HG03442 (cell line): Measurements from ENCODE around the gene GPR84.
A peak's percentile ranks its signal among the peaks of the same experiment; 100 is the strongest.
"Not testable (repeated sequence)": the region's sequence is repeated elsewhere in the genome, so short reads cannot be mapped to it uniquely, and the experiment has no call there.

ENCODE experiments used
- ATAC-seq: cut with Tn5 transposase; IDR thresholded peaks from one replicate; pipeline ENCODE4 v1.9.1; 2021; ENCODE audit warnings: mild to moderate bottlenecking, moderate library complexity; ENCODE audit not compliant: unreplicated experiment

The GPR84 gene

DNA sequence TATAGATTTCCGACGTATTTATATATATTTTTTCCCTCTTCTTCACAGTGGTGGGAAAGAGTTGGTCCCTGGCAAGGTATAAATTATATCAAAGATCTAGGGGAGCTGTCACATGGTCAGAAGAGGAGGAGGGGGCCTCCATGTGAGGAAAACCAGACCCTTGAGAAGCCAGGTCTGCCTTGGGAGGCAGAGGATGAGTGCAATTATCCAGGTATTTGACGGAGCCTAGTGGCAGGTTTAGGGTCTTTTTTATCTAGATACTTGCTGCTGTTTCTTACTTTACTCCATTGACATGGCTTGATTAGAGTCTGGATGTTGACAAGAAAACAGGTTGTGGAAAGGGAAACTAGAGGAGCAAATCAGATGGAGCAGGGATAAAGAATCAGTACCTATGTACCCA is 33.8 kb downstream of the GPR84 start:
- no peak for ATAC-seq

DNA sequence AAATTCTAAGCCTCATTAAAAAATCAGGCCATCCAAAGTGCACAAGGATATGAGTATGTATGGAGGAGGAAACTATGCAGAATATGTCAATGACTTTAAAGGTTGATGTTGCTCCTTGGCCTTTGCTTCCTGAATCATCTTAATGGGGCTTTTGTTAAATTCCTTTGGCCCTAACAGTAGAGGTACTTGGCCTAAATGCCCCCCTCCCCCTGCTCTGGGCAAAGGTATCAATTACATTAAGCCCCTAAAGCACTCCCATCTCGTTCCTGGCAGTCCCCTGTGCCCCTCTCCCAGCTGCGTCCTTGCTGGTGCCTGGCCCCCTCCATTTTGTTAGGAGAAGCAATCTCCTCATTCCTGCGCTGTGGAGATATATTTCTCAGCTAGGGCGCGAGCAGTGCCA is 34.5 kb downstream of the GPR84 start:
- ATAC-seq, result no peak

DNA sequence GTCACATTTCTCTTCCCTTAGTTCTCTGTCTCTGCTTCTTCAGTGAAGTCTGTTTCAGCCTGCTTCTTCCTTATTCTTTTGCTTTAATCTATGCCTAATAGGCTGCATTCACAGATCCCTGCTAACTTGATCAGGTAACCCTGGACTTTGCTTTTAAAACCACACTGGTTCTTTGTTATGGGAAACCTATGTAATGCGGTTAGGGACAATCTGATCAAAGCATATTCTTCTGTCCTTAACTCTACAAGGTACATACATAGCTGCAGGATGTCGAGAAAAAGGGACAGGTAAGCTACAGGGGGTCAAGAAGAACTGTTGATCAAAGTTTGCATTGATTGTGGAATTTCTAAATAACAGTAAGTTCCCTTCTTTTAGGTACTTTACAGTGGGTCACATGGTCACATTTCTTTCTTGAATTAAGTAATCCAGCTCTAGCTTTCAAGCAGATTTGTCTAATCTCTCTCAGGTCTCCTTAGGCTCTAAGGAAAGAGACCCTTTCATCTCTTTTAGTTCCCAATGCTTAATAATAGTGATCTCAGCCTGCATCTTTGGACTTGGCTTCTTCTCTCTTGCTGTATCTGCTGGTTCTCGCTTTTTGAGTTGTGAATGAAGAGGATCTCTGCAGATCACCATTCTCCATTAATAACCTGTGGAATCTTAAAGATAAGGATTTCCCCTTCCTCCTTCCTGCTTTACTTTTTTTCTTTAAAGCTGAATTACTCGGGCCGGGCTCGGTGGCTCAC is 35.5 kb downstream of the GPR84 start:
- no peak for ATAC-seq

DNA sequence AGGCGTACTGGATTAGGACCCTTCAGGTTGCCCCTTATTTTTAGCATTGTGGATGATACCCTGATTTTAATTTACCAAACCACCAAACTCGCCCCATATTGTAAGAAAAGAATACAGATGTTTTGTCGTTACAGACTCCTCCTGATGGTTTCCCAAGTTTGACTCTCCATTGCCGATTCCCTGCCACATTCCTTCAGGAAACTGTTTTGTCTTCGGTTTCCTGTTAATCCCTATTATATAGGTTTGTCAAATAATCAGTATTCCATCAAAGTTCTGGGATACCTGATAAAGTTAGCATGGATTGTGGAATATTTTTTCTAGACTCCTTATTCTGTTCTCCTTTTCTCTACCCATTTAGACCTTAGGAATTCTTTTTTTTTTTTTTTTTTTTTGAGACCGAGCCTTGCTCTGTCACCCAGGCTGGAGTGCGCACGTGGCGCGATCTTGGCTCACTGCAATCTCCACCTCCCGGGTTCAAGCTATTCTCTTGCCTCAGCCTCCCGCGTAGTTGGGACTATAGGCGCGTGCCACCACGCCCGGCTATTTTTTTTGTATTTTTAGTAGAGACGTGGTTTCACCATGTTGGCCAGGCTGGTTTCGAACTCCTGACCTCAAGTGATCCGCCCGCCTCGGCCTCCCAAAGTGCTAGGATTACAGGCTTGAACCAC is 38.7 kb downstream of the GPR84 start:
- ATAC-seq, result not testable (repeated sequence)

DNA sequence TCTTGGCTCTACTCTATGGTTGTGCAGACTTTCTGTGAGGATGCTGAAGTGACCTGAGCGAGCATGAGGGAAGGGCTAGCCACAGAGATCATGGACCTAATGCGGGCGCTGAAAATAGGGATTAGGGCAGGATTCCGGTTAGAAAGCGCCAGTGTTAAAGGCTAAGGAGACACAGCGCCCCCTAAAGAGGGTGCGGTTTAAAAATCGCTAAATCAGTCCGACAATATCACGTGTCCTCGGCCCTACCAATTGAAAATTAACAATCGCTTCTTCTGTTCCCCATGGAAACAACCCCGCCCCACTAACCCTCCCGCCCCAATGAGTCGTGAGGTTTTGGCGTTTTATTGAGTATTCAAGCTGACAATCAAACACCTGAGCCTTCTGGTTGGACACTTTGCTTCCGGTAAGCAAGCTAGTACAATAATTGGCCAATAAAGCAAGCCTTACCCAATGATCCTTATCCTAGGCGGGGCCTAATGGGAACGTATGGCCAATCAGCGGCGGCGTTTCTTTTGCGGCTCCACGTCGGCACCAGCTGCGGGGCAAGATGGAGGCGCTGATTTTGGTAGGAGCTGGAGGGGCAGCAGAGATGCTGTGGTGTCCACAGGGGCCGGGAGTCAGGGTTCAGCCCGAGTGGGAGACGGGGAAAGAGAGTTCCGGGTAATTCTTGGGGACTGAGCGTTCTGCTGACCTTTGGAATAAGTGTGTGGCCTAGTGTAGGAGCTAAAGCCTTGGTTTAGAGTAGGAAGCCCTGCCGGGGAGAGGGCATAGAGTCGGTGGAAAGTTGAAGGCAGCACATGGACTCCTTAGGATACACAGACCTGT is 39.5 kb downstream of the GPR84 start, which contains the start of gene COPZ1:
Gene COPZ1, plus strand, starts transcription at position 515 of the 825 bp plus-strand sequence. Its CDS starts 33 bp downstream, at position 548.
- ATAC-seq, result peak; percentile 96

DNA sequence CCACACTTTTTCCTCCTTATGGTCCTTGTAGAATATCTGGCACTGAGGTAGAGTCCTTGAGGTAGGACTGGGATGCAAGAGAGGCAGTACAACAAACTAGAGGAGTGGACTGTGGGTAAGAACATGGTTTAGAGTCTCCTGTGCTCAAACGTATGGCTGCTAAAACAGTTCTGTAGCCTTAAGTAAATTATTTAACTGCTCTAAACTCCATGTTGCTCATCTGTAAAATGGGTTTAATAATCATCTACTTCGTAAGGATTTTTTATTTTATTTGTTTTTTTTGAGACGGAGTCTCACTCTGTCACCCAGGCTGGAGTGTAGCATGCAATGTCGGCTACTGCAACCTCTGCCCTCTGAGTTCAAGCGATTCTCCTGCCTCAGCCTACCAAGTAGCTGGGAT is 42.9 kb downstream of the GPR84 start:
- ATAC-seq, result no peak
